HG02588 (cell line): ENCODE data around the gene SYTL3.
"Not testable (repeated sequence)": the region's sequence is repeated elsewhere in the genome, so short reads cannot be mapped to it uniquely, and the experiment has no call there.

Experiments used
- ATAC-seq: cut with Tn5 transposase; IDR thresholded peaks from one replicate; pipeline ENCODE4 v1.9.1; 2021; ENCODE audit warnings: mild to moderate bottlenecking, moderate library complexity; ENCODE audit not compliant: unreplicated experiment

The SYTL3 gene, protein sequence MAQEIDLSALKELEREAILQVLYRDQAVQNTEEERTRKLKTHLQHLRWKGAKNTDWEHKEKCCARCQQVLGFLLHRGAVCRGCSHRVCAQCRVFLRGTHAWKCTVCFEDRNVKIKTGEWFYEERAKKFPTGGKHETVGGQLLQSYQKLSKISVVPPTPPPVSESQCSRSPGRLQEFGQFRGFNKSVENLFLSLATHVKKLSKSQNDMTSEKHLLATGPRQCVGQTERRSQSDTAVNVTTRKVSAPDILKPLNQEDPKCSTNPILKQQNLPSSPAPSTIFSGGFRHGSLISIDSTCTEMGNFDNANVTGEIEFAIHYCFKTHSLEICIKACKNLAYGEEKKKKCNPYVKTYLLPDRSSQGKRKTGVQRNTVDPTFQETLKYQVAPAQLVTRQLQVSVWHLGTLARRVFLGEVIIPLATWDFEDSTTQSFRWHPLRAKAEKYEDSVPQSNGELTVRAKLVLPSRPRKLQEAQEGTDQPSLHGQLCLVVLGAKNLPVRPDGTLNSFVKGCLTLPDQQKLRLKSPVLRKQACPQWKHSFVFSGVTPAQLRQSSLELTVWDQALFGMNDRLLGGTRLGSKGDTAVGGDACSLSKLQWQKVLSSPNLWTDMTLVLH

DNA sequence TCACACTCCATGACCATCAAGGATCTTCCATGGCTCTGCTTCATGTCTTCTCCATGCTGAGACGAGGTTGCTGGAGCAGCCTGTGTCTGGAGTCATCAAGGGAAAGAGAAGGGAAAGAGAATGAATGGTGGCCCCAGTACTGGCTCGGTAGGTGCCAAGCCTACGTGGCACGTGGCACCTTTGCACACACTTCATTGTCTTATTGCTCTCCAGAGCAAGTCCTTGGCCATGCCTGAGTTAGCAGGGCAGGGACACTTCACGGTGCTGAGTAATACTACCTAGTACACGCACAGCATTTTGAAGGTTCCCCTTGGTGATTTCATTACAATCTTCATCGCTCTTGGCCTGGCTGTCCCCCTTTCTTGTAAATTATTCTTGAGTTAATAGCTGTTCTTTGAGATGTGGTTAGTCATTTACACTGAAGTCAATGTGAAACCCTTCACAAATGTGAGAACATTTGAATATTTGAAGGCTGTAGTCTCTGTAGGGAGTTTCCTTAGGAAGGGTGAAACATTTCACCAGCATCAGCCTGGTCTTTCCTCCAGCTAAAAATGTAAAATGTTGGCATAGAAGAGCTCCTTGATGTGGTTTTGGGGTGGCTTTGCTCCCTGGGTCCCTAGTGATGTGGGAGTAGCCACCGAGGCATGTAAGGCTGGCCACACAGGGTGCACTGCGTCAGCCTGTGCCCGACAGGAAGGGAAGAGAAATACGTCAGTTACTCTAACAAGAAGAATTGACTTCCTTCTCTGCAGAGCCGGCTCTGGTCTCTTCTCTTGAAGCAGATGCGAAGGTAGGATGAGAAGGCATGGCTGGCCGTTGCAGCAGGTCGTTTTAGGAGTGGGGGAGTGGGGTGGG lies at the start of gene SYTL3:
SYTL3 (plus strand) TSS at position 766 of the 855 bp plus-strand sequence. CDS start 13,215 bp downstream, outside the sequence.
- peak; percentile 48 for ATAC-seq

DNA sequence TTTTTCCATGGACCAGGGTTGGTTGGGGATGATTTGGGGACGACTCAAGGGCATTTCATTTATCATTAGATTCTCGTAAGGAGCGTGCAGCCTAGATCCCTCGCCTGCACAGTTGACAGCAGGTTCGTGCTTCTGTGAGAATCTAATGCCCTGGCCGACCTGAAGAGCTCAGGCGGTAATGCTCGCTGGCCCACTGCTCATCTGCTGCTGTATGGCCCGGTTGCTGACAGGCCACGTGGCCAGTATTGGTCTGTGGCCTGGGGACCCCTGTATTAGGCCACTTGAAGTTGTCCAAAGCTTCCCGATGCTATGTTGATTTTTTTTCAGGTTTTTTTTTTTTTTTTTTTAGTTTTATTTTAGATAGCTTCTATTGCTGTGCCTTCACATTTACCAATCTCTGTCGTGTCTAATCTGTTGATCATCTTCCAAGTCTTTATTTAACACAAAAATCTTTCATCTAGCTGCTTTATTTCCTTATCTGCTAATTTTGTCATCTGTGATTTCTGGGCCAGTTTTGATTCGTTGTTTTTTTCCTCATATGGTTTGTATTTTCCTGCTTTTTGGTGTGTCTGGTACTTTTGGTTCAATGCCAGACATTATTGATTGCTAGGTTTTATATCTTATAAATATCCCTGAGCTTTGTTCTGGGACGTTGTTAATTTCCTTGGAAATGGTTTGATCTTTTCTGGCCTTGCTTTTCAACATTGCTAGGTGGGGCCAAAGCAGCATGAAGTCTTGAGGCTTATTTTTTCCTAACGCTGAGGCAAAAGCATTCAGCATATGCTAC lies 46.4 kb upstream of the SYTL3 start:
- no peak for ATAC-seq

DNA sequence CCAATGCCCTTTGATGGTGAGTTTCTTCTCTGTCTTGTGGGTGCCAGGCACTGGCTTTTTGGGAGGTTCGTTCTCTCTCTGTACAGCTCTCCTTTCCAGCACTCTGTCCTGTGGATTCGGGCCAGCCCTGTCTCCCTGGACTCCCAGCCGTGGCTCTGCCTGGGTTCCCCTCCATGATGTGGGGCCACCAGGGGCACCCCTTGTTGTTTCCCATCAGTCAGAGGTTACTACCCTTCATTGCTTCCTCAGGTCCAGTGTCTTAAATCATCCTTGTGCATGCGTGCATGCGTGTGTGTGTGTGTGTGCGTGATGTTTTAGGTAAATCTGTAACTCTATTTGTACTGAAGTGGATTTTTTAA lies 45.8 kb upstream of the SYTL3 start:
- ATAC-seq = no peak

DNA sequence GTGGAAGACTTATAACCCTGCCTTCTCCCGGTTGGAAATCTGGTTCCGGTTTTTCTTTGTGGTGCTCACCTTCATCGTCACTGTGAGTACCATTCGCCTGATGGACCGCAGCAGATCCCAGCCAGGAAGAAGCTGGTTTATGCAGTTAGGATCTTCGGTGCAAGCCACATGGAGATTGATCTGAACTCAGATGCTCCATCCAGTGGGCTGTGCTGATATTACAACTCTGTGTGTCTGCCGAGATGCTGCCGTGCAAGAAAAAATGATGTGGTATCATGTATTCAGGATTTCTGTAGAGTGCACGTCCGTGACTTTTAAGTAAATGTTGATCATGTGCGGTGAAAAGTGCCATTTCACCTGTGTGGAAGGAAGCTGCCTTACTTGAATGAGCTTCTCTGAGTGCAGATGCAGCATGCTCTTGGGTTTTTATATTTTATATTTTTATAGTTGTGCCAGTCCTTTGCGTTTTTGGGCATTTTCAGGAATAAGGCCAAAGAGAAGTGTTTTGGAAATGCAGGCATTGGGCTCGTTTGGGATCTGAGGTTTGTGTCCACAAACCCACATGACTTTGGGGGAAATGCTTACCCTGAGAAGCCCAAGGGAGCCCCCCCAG lies 44.5 kb upstream of the SYTL3 start:
- ATAC-seq = no peak

DNA sequence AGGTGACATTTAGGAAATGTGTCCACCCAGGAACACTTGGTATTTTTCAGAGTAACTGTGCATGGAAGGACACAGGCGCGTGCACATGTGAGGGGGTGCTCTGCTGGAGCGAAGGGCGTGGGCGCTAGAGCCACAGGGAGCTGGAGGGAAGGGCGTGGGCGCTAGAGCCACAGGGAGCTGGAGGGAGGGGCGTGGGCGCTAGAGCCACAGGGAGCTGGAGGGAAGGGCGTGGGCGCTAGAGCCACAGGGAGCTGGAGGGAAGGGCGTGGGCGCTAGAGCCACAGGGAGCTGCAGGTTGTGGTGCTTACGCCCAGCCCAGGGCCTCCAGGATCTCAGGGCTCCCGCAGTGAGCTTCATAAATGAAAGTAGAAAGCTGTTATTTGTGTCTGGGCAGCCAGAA lies 43.8 kb upstream of the SYTL3 start:
- ATAC-seq = not testable (repeated sequence)

DNA sequence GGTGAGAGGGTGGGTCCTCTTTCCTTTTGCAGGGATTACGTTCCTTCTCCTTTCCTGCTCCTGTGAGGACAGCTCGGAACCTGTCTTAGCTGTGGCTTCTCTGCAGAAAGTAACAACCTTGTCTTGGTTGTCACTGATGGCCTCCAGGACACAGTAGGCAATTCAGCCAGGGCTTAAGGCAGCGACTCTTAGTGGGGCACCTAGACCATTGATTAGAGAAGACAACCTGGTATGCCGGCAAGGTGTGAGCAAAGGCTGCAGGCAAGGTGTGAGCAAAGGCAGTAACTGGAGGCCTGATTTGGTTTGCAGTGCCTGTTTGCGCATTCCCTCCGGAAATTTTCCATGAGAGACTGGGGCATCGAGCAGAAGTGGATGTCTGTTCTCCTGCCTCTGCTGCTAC lies 42.9 kb upstream of the SYTL3 start:
- ATAC-seq = no peak

DNA sequence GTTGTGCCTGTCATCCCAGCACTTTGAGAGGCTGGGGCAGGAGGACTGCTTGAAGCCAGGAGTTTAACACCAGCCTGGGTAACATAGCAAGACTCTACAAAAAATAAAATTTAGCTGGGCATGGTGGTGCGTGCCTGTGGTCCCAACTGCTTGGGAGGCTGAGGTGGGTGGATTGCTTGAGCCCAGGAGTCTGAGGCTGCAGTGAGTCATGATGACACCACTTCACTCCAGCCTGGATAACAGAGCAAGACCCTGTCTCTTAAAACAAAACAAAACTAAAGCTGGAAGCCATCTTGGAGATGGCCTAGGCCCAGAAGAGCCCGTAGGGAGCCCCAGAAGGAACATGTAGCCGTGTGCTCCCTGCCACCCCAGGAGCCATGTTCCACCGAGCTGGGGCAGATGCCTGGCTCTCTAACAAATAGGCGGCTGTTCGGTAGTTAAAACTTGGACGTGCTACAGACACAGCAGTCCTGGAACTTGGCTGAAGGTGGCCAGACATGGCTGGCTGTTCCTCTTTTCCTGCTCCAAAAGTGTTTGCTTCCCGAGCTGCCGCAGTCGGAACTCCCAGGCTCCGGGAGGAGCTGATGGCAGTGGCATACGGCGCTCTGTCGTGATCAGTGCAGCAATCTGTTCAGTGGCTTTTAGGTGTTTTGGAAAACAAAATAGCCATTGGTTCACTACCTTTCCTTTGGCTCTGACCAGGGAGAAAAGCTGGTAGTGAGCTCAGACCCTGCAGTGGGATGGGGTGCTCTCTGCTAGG lies 42.3 kb upstream of the SYTL3 start:
- ATAC-seq = no peak

DNA sequence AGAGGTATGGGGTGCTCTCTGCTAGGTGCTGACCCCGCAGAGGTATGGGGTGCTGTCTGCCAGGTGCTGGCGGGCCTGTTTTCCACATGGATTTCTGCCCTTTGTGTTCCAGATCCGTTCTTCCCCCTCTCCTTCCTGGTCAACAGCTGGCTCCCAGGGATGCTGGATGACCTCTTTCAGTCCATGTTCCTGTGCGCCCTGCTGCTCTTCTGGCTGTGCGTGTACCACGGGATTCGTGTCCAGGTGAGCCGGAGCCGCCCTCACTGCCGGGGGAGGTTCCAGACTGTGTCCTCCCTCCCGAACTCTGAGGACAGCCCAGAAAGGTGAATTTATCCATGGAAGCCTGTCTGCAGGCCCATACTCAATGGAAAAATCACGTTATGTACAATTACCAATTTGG lies 41.6 kb upstream of the SYTL3 start:
- ATAC-seq = no peak

DNA sequence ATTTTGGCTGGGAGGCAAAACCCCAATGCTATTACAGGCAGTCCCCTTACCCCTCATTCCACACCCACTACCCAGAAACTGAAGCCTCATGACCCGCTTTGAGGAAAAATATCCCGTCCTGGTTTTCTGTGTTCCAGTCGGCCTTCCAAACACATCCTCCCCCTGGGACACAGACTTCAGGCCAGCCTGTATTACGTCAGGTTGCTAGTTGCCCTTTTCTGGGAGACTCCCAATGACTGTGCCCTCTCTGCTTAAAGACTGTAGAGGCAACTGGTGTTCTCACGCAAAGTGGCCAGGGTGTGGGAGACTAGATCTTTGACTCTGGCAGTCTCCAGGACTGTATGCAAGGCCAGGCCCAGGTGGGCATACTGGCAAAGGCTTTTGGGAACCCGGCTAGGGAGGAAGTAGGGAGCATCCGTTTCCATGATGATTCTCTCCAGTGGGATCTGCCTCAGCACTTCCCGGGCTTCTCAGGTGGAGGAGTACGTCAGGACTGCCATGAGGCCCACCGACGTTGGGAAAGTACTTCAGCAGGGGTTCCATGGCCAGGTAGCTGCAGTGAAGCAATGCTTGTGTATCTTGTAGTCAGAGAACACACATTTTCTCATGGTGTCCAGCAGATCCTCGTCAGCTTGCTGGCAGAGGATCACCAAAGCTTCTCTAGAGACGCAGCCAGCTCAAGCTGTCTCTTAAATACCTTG lies 40.2 kb upstream of the SYTL3 start:
- ATAC-seq = no peak

DNA sequence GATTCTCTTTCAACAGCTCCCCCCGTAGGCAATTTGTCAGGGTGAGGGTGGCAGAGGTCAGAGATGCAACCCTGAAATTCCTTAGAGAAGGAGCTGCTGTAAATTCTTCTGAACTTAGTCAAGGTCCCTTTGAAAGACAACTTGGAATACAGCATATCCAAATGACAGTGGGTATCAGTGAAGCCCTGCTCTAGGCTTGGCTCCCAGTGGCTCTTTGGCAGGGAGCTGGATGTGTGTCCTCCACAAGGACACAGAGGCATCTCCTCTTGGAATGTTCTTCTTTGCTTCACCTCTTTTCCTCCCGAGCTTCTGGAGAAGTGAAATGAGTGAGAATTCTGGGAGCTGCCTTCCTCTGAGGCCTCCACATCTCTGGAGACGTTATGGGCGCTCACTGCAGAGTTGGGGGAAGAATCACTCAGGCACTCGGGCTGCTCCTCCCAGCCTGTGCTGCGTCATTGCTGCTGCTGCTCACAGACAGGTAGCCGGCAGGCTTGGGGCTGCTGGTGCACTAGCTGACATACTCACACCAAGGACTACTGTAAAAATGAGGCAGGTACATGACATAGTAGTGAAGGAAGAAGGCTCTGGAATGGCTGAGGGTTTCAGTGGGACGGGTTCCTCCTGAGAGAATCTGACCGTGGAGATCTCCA lies 39.4 kb upstream of the SYTL3 start:
- ATAC-seq = no peak

DNA sequence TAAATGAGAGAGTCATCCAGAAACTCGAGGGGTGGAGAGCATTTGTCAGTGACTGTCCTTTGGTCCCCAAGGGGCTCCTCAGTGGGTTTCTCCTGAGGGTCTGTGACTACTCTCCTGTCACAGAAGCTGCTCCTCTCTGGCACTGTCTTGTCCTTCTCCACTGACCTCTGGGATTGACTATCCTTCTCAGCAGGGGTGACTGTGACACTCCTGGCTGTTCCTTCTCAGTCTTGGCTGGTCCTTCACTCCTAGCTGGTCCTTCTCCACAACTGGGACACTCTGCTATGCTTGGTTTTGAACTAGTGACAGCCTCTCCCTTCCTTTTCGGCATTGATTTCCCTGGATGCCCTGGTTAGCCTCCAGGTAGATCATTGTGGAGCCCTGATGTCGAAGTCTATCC lies 38.8 kb upstream of the SYTL3 start:
- ATAC-seq = no peak

DNA sequence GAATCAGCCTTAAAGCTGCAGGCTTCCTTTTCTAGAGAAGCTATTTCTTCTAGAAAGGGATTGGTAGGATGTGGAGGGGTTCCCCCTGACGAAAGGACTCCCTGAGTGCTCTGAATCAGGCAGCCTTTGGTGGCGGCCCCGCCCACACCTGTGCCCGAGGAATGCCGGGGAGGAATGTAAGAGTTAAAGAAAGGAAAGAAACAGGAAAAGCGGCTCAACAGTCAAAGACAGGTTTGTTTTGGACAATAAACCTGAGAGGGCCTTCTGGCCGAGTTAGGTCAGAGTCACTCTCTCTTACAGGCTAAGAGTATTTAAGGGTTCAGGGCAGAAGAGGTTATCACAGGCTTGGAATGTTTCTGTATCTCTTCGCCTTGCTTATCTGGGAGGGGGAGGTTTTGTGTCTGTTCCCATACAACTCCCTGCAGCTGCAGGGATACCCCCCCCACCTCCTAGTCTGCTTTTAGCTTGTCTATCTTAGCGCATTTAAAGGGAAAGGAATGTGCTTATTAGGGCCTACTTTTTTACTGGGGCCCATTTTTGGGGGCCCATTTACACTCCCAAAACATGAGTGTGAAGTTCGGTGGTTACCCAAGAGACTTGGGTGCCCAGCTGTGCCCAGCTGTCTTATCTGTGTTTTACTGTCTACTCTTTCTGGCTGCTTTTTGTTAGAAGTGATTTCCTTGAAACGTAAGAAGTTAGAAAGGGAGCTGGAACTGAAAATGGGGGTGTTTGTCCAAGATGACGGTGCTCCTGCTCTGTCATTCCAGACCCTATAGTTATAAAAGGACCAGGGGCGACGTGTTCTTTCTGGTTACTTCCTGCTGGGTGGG lies 38.1 kb upstream of the SYTL3 start:
- no peak for ATAC-seq

DNA sequence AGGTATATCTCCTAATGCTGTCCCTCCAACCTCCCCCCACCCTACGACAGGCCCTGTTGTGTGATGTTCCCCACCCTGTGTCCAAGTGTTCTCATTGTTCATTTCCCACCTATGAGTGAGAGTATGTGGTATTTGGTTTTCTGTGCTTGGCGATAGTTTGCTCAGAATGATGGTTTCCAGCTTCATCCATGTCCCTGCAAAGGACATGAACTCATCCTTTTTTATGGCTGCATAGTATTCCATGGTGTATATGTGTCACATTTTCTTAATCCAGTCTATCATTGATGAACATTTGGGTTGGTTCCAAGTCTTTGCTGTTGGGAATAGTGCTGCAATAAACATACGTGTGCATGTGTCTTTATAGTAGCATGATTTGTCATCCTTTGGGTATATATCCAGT lies 35.2 kb upstream of the SYTL3 start:
- ATAC-seq = not testable (repeated sequence)

DNA sequence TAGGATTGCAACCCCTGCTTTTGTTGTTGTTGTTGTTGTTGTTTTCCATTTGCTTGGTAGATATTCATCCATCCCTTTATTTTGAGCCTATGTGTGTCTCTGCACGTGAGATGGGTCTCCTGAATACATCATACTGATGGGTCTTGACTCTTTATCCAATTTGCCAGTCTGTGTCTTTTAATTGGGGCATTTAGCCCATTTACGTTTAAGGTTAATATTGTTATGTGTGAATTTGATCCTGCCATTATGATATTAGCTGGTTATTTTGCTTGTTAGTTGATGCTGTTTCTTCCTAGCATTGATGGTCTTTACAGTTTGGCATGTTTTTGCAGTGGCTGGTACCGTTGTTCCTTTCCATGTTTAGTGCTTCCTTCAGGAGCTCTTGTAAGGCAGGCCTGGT lies 31.6 kb upstream of the SYTL3 start:
- ATAC-seq = not testable (repeated sequence)

DNA sequence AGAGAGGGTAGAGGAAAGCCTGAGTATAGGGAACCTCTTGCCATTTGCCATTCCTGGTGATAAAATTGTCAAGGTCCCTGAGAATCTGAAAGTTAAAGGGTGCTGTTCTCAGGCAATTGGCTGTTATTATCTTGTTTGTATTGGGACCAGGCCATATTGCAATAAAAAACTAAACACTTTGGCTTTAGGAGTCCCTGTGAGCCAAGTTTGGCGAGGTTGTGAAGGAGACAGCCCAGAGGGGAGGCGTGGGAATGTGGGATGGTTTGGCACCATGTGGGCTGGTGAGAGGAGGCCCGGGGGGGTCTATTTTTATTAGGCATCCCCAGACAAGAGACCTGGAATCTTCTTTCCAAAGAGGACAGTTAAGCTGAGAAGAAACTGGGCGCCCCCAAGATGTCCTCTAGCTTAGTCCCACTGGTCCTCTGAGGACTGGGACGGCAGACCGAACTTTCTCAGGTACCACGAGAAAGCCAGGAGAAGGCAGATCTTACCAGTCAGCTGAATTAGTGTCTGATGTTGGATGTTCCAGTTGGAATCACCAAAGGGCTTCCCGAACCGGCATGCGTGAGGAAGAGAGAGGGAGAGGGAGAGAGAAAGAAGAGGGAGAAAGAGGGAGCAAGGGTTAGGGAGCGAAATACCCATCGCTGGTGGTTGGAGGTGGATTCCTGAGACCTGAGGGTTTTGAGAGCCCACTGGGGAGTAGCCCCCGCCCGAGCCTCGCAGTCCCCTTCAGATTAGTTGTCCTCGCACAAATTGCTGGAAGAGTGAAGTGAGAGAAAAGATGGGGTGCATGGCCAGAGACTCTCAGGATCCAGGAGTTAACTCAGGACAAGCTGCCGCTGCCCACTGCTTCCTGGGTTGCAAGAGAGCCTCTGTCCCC lies 29.7 kb upstream of the SYTL3 start:
- no peak for ATAC-seq

DNA sequence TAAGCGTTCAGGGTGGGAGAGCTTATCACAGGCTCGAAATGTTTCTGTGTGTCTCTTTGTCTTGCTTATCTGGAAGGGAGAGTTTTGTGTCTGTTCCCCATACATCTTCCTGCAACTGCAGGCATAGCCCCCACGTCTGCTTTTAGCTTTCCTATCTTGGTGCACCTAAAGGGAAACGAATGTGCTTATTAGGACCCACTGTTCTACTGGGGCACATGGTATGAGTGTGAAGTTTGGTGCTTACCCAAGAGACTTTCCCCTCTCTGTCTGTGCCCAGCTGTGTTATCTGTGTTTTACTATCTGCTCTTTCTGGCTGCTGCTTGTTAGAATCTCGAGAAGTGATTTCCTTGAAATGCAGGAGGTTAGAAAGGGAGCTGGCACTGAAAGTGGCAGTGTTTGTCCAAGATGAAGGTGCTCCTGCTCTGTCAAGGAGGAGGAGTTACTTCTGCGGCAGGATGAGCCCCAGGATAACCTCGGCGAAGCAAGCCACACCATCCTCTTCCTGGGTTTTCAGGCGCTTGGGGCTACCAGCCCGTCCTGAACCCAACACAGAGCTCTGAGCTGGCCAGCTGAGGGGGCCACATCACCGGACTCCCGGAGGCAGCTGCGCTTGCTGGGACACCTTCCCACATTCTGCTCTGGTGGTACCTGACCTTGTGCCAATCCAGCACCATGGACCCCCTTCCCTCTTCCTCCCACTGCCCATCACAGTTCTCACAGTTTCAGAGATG lies 28.7 kb upstream of the SYTL3 start:
- ATAC-seq = no peak
